ENCODE measurements around the gene SMARCC2.

SMARCC2 gene

DNA sequence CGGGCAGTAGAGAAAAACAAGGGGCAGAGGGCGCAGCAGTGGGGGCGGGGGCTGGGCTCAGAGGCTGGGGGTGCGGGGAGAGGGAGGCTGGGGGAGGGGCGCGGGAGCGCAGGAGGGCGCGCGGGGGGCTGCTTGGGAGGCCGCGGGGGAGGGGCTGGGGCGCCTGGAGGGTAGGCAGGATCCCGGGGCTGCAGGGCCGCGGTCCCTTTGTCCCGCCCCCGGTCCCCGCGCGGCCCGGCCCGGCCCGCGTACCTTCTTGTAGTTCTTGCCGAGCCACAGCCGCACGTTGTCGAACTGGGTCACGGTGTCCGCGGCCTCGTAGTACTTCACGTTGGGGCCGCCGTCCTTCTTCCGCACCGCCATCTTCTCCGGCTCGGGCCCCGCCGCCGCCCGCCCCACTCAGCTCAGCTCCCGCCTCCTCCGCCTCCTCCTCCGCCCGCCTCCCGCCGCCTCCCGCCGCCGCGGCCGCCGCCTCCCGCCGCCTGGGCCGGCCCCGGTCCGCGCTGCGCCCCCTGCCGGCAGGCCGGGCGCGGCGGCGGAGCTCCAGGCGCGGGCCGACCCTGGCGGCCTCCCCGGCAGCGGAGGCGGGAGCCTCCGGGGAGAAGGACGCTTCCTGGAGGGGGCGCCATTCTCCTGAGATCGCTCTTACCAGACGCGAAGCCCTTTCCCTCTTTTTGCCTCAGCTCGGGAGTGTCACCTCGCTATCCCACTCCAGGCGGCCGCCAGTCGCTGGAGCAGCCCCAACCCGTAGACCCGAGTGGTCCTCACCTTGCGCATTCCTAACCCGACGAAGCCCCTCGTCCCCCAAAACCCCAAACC is at the start of gene SMARCC2:
Gene SMARCC2, minus strand, starts transcription at position 385 of the 819 bp plus-strand sequence. Its CDS starts 22 bp downstream, at position 363.
- DNase-seq, result peak in 50 of 51 donors; percentile 23 to 85 (median 69)

DNA sequence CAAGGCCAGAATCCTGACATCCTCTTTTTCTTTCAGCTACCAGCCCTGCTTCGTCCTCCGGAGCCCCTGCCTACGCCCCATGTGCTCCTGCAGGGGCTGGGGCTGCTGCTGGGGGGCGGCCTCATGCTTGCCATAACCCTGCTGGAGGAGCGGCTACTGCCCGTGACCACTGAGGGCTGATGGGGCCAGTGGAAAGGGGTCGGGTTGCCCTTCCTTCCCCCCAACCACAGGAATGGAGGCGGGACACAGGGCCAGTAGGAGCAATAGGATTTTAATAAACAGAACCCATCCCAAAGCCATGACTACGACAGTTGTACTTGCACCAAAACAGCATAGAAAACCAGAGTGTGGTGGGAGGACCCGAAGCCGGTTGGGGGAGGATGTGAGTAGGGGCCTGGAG is 48.3 kb upstream of the SMARCC2 start:
- DNase-seq, result no peak

DNA sequence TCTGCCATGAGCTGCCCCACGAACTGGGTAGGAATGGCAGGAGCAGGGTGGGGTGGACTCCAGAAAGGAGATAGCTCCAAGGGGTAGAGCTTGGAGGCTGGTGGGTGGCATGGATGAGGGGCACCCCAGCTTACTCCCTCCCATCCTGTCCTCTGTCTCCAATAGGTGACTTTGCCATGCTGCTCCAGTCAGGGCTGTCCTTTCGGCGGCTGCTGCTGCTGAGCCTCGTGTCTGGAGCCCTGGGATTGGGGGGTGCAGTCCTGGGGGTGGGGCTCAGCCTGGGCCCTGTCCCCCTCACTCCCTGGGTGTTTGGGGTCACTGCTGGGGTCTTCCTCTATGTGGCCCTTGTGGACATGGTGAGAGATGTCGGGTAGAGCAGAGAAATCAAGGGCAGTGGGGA is 47.7 kb upstream of the SMARCC2 start:
- no peak for DNase-seq

DNA sequence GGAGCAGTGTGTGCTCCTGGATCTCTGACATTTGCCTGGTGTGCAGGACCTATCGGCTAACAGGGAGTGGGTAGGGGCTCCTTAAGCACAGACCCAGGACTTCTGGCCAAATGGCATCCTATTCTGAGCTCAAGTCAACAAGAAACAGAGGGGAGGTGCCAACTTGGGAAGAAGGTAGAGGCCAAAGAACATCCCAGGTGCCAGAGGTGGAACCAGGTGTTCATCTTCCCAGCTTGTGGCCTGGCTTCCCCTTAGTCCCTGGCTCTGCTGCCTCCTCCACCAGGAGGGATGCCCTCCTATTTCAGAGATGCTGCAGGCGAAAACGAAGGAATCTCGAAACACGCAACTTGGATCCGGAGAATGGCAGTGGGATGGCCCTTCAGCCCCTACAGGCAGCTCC is 46.8 kb upstream of the SMARCC2 start:
- DNase-seq, result no peak

DNA sequence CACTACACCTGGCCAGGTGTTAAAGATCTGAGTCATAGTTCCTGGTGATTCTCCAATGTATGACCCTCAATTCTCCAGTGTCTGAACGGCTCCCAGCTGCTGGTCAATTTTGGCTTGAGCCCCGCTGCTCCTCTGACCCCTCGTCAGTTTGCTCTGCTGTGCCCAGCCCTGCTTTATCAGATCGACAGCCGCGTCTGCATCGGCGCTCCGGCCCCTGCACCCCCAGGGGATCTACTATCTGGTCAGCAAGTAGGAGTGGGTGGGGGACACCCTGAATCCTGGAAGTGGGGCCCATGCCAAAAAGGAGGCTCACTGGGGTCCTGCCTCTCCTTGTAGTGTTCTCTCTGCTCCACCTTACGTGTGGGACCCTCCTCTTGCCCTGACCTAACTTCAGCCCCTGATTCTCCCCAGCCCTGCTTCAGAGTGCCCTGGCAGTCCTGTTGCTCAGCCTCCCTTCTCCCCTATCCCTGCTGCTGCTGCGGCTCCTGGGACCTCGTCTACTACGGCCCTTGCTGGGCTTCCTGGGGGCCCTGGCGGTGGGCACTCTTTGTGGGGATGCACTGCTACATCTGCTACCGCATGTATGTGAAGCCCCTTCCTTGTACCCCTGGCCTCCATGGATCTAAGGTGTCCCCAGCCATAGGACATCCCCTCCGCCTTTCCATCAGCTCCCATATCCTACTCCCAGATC is 45.6 kb upstream of the SMARCC2 start:
- DNase-seq, result no peak

DNA sequence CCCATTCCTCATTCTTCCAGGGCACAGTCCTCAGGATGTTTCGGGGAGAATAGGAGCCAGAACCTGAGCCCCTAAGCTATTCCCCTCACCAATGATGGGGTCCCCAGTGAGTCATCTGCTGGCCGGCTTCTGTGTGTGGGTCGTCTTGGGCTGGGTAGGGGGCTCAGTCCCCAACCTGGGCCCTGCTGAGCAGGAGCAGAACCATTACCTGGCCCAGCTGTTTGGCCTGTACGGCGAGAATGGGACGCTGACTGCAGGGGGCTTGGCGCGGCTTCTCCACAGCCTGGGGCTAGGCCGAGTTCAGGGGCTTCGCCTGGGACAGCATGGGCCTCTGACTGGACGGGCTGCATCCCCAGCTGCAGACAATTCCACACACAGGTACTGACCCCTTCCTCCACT is 41.9 kb upstream of the SMARCC2 start:
- no peak for DNase-seq

DNA sequence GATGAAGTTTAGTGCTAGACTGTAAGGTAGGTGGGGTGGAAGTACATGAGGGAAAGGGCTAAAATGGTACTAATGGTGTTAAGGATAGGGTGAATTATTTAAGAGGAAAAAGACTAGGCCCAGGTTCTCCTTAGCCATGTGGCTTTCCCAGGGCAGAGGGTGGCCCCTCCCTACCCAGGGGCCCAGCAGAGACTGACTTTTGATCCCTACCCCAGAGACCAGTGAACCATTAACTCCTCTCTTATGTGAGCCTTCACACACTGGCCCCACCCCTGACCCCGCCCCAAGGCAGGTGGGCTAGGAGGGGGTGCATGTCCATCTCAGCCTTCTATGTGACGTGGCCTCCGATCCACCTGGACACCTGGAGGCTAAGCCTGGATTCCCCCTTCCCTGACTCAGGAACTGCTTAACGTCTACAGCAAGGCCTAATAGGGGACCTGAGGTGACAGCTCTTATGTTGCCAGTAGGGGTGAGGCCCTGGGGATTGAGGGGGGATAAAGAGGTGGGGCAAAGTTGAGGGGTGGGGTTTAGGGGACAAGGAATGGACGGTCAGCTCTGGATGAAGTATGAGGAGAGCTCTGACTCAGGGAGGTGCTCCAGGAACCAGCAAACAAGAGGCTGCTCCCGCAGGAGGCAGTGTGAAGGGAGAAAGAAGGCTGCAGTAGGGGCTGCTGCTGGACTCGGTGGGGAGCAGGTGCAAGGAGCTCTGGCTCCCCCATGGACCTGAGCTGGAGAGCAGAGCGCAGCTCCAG is 41.3 kb upstream of the SMARCC2 start:
- no peak for DNase-seq

DNA sequence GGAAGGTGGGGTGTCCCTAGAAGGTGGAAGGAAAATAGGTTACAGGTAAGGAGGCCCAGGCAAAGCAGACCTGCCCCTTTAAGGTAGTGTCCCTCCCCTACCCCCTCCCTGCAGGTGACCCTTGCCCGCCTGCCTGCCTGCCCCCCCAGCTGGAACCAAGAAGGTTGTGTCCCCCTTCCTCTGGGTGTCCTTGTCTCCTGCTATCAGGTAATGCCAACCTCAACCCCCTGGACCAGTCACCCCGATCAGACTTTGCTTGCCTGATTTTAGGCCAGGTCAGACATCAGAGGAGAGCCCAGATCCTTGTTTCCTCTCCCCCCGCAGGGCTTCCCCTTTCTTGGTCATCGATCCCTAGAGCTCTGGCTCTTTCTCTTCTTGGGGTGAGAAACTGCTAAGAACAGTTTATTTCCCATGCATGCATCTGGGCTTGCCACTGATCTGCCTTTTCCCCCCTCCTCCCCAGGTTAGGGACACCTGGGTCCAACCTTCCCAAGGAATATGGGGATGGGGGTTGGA is 40.7 kb upstream of the SMARCC2 start, which contains the start of gene SLC39A5:
Gene SLC39A5, plus strand, starts transcription at position 136 of the 516 bp plus-strand sequence. CDS start 1,224 bp downstream, outside the sequence.
- no peak for DNase-seq

DNA sequence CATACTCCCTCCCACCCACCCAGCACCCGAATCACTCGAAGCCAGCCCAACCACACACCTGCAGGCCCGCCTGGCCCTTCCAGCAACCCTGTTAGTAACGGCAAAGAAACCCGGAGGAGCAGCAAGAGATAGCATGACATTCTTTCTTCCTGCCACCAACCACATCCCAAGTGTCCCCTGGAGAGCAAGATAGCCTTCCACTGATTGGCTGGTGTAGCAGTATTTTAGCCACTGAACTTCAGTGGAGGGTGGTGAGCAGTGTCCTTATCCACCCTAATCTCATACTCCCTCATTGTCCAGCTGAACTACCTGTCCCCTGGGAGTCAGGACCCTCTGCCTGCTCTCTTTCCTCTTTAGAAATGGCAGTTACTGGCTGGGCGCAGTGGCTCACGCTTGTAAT is 39.8 kb upstream of the SMARCC2 start:
- no peak for DNase-seq

DNA sequence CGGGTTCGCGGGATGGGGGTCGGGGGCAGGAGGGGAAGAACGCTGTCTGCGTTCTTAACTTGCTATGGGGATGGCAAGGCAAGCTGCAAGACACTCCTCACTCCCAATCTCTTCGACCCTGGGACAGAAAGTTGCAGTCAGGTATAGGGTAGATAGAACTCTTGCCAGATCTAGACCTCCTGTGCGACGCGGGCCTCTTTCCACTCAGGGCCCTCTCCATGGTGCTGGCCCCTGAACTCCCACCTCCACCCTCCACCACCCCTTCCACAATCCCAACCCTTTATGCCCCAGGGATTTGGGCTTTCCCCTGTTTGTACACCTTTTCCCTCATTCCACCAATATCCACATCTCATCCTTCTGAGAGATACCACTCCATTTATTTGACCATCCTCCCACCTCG is 35.7 kb upstream of the SMARCC2 start:
- DNase-seq, result no peak

DNA sequence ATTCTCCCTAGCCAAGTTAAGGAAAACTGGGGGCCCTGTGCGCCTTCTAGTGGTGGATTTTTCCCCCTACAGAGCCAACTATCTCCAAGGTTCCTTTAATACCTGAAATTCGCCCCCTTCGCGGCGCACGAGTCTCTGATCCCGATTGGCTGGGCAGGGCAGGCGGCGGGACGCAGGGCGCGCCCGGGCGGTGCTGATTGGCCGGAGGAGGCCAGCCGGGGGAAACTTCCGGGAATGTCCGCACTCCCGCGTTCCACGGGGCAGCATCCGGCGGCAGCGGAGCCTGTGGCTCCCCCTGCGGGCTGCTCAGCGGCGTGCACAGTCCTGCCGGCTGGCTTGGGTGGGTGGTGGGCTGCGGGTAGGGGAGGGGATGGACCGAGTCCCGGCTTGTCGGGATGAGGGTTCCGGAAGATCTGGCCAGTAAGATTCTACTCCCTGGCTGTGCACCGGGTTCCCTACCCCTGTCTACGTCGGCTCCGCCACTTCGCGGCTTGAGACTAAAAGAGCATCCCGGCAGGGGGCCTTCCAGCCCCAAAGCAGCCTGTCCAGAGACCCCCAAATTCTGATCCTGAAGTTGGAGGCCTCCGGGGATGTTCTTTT is 34.9 kb upstream of the SMARCC2 start, which contains the start of gene NABP2:
Gene NABP2, plus strand, starts transcription at position 241 of the 600 bp plus-strand sequence. CDS start 515 bp downstream, outside the sequence.
- peak; percentile 81 to 98 (median 96) for DNase-seq

DNA sequence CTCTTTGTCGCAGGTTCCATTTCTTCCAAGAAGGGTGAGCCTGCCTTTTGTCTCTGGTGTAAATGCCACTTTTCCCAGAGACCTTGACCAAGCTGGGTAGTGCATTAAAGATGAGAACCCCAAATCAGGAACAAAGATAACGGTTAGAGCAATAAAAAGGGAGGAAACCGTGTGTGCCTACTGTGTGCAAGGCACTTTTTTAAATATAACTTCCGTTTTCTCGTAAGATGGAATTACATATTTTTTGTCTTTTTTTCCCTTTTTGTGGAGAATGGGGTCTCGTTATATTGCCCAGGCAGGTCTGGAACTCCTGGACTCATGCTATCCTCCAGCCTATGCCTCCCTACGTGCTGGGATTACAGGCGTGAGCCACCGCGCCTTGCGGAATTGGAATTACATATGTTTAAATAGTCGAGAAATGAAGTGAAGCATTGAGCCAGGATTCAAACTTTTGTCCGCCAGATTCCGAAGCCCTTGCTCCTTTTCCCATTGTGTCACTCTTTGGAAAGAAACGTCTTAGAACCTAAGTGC is 34.4 kb upstream of the SMARCC2 start:
- DNase-seq, result no peak

DNA sequence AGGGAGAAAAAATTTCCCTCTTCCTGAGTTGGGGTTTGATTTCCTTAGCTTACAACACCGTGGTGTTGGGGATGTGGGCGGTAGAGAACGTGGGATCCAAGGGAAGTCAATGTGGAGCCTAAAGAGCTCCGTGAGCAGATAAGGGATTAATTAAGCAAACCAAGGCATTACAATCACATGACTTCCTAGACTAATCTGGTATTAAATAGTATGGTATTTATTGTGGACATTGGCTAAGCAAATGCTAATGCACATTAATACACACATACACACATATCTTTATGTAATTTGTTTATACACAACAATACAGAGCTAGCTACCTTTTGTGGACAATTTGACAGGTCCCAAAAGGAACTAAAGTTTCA is 33.2 kb upstream of the SMARCC2 start:
- no peak for DNase-seq

DNA sequence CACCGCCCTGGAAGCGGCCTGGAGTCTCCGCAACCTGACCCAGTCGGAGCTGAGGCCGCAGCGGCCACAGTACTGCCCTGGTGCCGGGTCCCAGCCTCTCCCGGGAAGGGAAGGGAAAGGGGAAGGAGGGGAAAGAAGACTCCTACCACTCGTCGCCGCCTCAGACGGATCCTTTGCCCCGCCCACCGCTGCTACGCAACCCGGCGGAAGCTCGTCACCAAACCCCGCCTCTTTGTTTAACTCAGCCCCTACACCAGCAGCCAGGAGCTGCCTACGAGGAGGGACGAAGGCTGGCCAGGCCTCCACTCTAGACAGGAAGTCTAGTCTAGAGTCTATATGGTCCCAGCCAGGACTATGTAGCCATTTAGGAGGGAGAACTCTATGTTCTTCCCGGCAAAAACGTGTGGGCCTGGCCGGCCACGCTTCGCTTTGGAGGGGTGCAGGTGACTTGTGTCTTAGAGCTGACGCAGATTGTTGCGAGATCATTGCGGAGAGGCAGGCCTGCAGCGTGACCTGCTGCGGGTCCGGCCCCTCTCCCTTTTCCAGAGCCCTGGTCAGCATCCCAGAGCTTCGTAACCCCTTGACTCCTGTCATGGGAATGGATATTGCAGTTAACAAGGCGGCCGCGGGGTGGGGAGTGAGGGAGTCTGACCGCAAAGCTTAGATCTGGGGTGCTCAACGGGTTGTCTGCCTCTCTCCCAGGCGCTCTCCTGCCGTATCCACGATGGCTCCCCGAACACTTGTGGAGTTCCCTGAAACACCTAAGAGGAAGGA is 32.7 kb upstream of the SMARCC2 start, which contains the start of gene RNF41:
Gene RNF41, minus strand, starts transcription at position 166 of the 774 bp plus-strand sequence. CDS start 7,875 bp downstream, outside the sequence.
- DNase-seq, result peak; percentile 68 to 98 (median 94)

DNA sequence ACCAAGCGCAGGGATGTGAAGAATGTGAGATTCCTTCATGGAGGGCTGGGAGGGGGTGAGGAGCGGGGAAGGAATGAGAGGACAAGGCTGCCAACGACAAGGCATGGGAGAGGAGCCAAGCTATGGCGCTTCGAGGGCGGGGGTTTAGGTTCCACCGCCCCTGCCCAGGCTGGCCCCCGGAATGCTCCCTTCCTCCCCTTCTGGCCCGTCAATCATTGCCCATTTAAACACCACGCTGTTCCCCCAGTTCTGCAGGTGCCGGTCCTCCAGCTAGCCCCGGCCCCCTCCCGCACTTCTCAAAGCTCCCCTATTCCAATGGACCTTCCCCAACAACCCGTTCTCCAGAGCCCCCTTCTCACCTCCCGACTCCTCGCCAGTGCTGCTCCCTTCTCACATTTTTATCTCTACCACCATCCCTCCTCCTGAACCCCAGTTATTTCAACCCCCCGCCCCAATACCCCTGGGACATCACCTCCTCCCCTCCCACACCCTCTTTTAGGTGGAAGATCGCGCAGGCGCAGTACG is 32.0 kb upstream of the SMARCC2 start:
- DNase-seq, result peak in 39 of 51 donors; percentile 7 to 74 (median 42)

DNA sequence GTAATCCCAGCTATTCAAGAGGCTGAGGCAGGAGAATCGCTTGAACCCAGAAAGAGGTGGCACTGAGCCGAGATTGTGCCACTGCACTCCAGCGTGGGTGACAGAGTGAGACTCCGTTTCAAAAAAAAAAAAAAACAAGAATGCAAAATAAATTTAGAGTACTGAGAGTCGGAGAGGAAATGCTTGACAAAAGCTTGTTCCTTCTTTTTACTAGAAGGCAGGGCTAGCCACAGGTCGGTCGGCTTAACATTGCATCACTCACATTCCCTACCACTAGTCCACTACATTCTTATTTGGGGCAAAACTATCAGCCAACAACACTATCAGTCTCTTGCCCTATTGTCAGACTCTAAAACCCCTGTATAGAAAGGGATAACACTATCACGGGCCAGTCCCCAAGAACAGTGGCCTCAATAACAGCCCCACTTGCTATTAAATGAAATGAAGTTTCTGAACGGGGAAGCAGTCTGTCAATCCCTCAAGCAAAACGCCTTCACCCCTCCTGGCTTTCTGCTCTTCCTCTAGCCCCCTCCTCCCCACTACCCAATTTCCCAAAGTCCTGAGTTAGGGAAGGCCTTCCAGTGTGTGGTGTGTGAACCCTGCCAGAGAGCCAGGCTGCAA is 31.4 kb upstream of the SMARCC2 start:
- peak in 1 of 51 donors; percentile 36 for DNase-seq

DNA sequence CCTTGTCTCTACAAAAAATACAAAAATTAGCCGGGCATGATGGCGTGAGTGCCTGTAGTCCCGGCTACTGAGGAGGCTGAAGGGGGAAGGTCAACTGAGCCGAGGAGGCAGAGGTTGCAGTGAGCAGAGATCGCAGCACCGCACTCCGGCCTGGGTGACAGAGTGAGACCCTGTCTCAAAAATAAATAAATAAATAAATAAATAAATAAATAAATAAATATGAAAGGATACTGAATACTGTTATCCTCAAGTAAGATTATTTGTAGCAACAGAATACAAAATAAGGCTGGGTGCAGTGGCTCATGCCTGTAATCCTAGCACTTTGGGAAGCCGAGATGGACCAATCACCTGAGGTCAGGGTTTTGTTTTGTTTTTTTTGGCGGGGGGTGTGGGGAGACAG is 30.6 kb upstream of the SMARCC2 start:
- no peak for DNase-seq

DNA sequence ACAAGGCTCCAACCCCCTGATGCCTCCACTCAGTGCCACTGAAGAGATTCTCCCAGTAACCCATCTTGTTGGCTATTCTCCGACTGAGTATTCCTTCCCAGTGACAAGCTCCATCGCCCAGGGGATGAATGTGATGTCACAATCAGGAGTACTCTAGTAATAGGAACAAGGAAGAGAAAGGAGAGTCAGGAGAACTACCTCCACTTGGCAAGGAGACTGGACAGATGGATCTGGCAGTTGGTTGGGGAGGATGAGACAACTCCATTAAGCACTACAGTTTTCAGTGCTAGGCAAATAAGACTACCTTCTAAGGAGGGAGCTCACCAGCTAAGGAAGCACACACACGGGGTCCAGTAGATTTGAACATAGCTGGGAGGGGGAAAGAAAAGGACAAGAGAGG is 27.2 kb upstream of the SMARCC2 start:
- DNase-seq, result no peak

DNA sequence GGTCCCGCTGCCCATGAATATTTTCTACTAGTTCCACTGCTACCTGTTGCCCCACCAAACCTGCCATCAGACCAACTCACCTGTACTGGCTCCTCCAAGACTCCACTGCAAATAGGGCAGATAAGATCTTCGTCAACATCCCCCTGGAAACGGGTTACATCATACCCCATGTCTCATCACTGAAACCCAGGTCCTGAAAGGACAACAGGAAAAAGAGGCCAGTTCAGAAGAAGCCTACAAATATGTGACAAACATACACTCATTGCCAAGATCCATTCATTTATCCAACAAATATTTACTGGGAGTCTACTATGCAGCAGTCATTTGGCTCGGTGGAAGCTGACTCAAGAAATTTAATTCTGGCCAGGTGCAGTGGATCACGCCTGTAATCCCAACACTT is 24.6 kb upstream of the SMARCC2 start:
- DNase-seq, result no peak
